IMR-90 (cell line): ENCODE measurements around the gene RHCE. TPM values are rescaled to one million over a fixed set of nuclear protein-coding genes. Genes with fewer than 3 reads are reported as not detected.

Experiments used
- ATAC-seq: fragments of 200-7000 bp; cut with Tn5 transposase; 2 replicates; pipeline ENCODE4 v1.9.1; 2020; ENCODE audit warnings: low read depth, mild to moderate bottlenecking, moderate library complexity
- BruUV-seq: library from RNA; stranded (reverse); fragments of 400-500 nt; replicated peaks from 2 replicates; lab custom pipeline; 2021; lab: Mats Ljungman, UMichigan
- CTCF ChIA-PET: fragments of 300-600 bp; formaldehyde crosslinking; extraction: SDS; loops from one replicate; lab custom pipeline; 2021; ENCODE audit warnings: antibody characterized with exemption; lab: Yijun Ruan, JAX
- POLR2A ChIA-PET: fragments of 300-600 bp; sonication (Branson Sonifier 250); formaldehyde crosslinking; loops from one replicate; lab custom pipeline; 2022; ENCODE audit warnings: antibody characterized with exemption; ENCODE audit not compliant: unreplicated experiment; lab: Charles Lee
- DNase-seq: peaks from one replicate; pipeline ENCODE4 v3.0.0; 2013
- H2AFZ ChIP-seq: replicated peaks from 2 replicates; pipeline ENCODE3; 2013; ENCODE audit warnings: low read length, mild to moderate bottlenecking; ENCODE audit not compliant: poor library complexity
- H2AK5ac ChIP-seq: 2 replicates; pipeline ENCODE4 v1.6.1; 2013; ENCODE audit warnings: low read depth, low read length, inconsistent platforms
- H2AK9ac ChIP-seq: replicated peaks from 2 replicates; pipeline ENCODE3; 2013; ENCODE audit warnings: mild to moderate bottlenecking, low read depth, low read length, moderate library complexity; ENCODE audit not compliant: poor library complexity
- H2BK120ac ChIP-seq: 2 replicates; pipeline ENCODE4 v1.6.1; 2013; ENCODE audit warnings: low read depth, low read length, inconsistent platforms
- H2BK15ac ChIP-seq: 3 replicates; pipeline ENCODE4 v1.6.1; 2013; ENCODE audit warnings: low read depth, low read length, inconsistent platforms
- H2BK20ac ChIP-seq: 2 replicates; pipeline ENCODE4 v1.6.1; 2013; ENCODE audit warnings: low read depth, mild to moderate bottlenecking, inconsistent platforms, low read length, moderate library complexity
- H2BK5ac ChIP-seq: 2 replicates; pipeline ENCODE4 v1.6.1; 2013; ENCODE audit warnings: mild to moderate bottlenecking, low read depth, low read length, inconsistent platforms; ENCODE audit not compliant: poor library complexity, severe bottlenecking
- H3K14ac ChIP-seq: replicated peaks from 2 replicates; pipeline ENCODE4 v1.6.1; 2013; ENCODE audit warnings: low read depth, low read length, inconsistent platforms
- H3K18ac ChIP-seq: 2 replicates; pipeline ENCODE4 v1.6.1; 2013; ENCODE audit warnings: low read depth, low read length, control low read depth
- H3K23ac ChIP-seq: 2 replicates; pipeline ENCODE4 v1.6.1; 2013; ENCODE audit warnings: low read depth, low read length, inconsistent platforms
- H3K27ac ChIP-seq: 2 replicates; pipeline ENCODE4 v1.5.1; 2013; ENCODE audit warnings: mild to moderate bottlenecking, control low read depth, low read length; ENCODE audit not compliant: insufficient read depth
- H3K27me3 ChIP-seq: 2 replicates; pipeline ENCODE4 v1.6.1; 2013; ENCODE audit warnings: low read length; ENCODE audit not compliant: control insufficient read depth, insufficient read depth
- H3K36me3 ChIP-seq: 2 replicates; pipeline ENCODE4 v1.6.1; 2013; ENCODE audit warnings: low read length, mixed read lengths; ENCODE audit not compliant: control insufficient read depth, insufficient read depth
- H3K4ac ChIP-seq: 2 replicates; pipeline ENCODE4 v1.6.1; 2013; ENCODE audit warnings: low read depth, low read length, inconsistent platforms
- H3K4me1 ChIP-seq: 2 replicates; pipeline ENCODE4 v1.6.1; 2013; ENCODE audit warnings: low read length, mixed read lengths; ENCODE audit not compliant: control insufficient read depth, insufficient read depth
- H3K4me2 ChIP-seq: 2 replicates; pipeline ENCODE4 v1.6.1; 2013; ENCODE audit warnings: low read depth, mild to moderate bottlenecking, control low read depth, low read length, moderate library complexity
- H3K4me3 ChIP-seq: 2 replicates; pipeline ENCODE4 v1.5.1; 2013; ENCODE audit warnings: low read depth, mild to moderate bottlenecking, control low read depth, low read length, moderate library complexity; ENCODE audit not compliant: insufficient read depth
- H3K56ac ChIP-seq: 2 replicates; pipeline ENCODE4 v1.6.1; 2013; ENCODE audit warnings: low read length, inconsistent platforms; ENCODE audit not compliant: insufficient read depth; ENCODE audit errors: extremely low read depth
- H3K79me1 ChIP-seq, 2 experiments: 2 replicates each; pipeline ENCODE4 v1.6.1; 2013; ENCODE audit warnings: low read length in 2 of 2, inconsistent platforms in 1 of 2, low read depth in 1 of 2
- H3K9ac ChIP-seq: 2 replicates; pipeline ENCODE4 v1.6.1; 2013; ENCODE audit warnings: low read depth, low read length, control low read depth
- H3K9me1 ChIP-seq: 2 replicates; pipeline ENCODE4 v1.6.1; 2013; ENCODE audit warnings: low read length, inconsistent platforms; ENCODE audit not compliant: insufficient read depth
- H3K9me3 ChIP-seq: 2 replicates; pipeline ENCODE4 v1.6.1; 2013; ENCODE audit warnings: low read length; ENCODE audit not compliant: control insufficient read depth, insufficient read depth
- H4K20me1 ChIP-seq: 2 replicates; pipeline ENCODE4 v1.6.1; 2013; ENCODE audit warnings: low read length, inconsistent platforms; ENCODE audit not compliant: insufficient read depth
- H4K5ac ChIP-seq: 2 replicates; pipeline ENCODE4 v1.6.1; 2013; ENCODE audit warnings: mild to moderate bottlenecking, low read depth, low read length, control low read depth
- H4K8ac ChIP-seq, 2 experiments: 2 replicates each; pipeline ENCODE4 v1.6.1; 2013; ENCODE audit warnings: low read depth in 2 of 2, low read length in 2 of 2, control low read depth in 1 of 2, inconsistent platforms in 1 of 2
- H4K91ac ChIP-seq: 2 replicates; pipeline ENCODE4 v1.6.1; 2013; ENCODE audit warnings: low read depth, low read length, inconsistent platforms; ENCODE audit not compliant: insufficient read depth
- BHLHE40 ChIP-seq: fragments of 150-350 bp; IDR thresholded peaks from 2 replicates; pipeline ENCODE4 v1.6.1; 2016; ENCODE audit warnings: mild to moderate bottlenecking, low read depth, low read length
- CHD1 ChIP-seq: IDR thresholded peaks from 2 replicates; pipeline ENCODE4 v1.6.1; 2012; ENCODE audit warnings: low read depth, low read length, improper control_type of control experiment
- FOS ChIP-seq: fragments of 150-350 bp; IDR thresholded peaks from 2 replicates; pipeline ENCODE4 v1.6.1; 2016; ENCODE audit warnings: low read depth, low read length
- MXI1 ChIP-seq: IDR thresholded peaks from 2 replicates; pipeline ENCODE4 v1.6.1; 2012; ENCODE audit warnings: low read depth, mild to moderate bottlenecking, low read length, moderate library complexity, borderline replicate concordance
- WGBS, 2 experiments: methylation state at CpG; one replicate each; pipeline versions ENCODE4 v1.1.5 to v1.1.7; 2013; ENCODE audit warnings: missing lambda C conversion rate in 2 of 2; ENCODE audit not compliant: insufficient read length in 1 of 2; ENCODE audit errors: extremely low coverage in 2 of 2; 5-methylcytosine and 5-hydroxymethylcytosine counted together
- dilution Hi-C: fragments of 300-500 bp; cut with HindIII; formaldehyde crosslinking; loops from one replicate; pipeline ENCODE4 v1.14.3; 2018; ENCODE audit warnings: low sequenced_read_pairs; ENCODE audit not compliant: unreplicated experiment
- in situ Hi-C: fragments of 300-500 bp; cut with MboI; formaldehyde crosslinking; loops from 3 replicates; pipeline ENCODE4 v1.14.3; 2019; ENCODE audit warnings: low sequenced_read_pairs, inconsistent platforms, mixed read lengths
- intact Hi-C: fragments of 100-400 bp; cut with micrococcal nuclease; formaldehyde crosslinking; loops from 2 replicates; pipeline ENCODE4 v1.10.0; 2022
- polyA plus RNA-seq, 3 experiments: library from polyadenylated mRNA; depleted of rRNA; stranded (reverse); fragments of >200 nt; gene quantifications; 2 replicates each; pipeline ENCODE4 v1.2.3, GENCODE V29; 2012; ENCODE audit warnings: low replicate concordance in 1 of 3
- total RNA-seq: library from RNA; depleted of rRNA; stranded (reverse); fragments of >200 nt; gene quantifications from 2 replicates; pipeline ENCODE4 v1.2.3, GENCODE V29; 2012
- TF ChIP-seq, protein P1 (sequence below): fragments of 150-350 bp; IDR thresholded peaks from 2 replicates; pipeline ENCODE4 v1.6.1; 2017; ENCODE audit warnings: mild to moderate bottlenecking, antibody characterized with exemption, low read length, low read depth

Gene RHCE
- total and polyA plus RNA-seq, 2 of the 4 experiments (the other 2 are of a cell fraction): 0.54 to 0.62 TPM

DNA sequence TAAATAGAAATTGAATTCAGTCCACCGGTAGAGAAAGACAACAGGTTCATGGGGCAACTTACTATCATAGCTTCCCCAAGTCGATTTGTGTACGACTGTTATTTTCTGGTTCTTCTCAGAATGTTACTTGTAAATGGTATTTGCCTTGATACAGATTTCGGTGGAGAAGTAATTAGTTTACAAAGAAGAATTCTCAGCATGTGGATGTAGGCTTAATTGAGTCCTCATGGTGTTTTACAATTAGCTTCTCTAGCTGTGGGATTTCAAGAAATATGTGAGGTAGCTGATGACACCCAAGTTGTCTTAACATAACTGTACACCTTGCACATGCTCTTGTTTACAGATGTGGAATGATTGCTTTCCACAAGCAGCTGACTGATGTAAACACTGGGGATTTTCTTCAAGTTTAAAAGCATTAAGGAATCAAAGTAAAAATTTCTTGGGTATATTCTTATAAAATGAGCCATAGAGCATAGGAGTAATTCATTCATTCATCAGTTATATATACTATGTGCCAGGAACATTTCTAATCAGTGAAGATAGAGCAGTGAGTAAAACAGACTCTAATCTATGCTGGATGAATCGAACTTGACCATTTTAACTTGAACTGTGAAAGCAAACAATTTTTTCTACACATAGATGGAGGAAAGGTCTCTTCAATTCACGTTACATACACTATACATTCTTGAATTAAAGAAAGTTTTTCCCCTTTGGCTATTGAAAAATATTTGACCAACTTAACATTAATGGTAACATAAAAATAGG, 11.5 kb upstream of the RHCE start:
- TF ChIP-seq, protein P1, sequence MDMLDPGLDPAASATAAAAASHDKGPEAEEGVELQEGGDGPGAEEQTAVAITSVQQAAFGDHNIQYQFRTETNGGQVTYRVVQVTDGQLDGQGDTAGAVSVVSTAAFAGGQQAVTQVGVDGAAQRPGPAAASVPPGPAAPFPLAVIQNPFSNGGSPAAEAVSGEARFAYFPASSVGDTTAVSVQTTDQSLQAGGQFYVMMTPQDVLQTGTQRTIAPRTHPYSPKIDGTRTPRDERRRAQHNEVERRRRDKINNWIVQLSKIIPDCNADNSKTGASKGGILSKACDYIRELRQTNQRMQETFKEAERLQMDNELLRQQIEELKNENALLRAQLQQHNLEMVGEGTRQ: no peak
- TF ChIP-seq FOS: no peak
- TF ChIP-seq CHD1: no peak
- TF ChIP-seq MXI1: 0 out of 2 replicates have a peak, but pooled peaks have one; percentile 30
- peak; percentile 82 for TF ChIP-seq BHLHE40
- Histone ChIP-seq H4K20me1 (peaks cover 30% of the 10 kb centered on the region; the same call in 1 of the 2 replicates), H3K4me2 (peak overlapping the region; percentile 99), H3K4me1 (peaks cover 11% of the 10 kb centered on the region), H3K79me1 (peaks cover 19 to 44% of the 10 kb centered on the region in 2 experiments), H2BK15ac (no peak overlapping the region), H2AFZ (no peak overlapping the region), H2BK5ac (no peak overlapping the region), H4K5ac (no peak overlapping the region), H3K23ac (peak overlapping the region; percentile 26; the same call in 1 of the 2 replicates), H3K36me3 (no peaks in the 10 kb centered on the region), H3K4me3 (peak overlapping the region; percentile 79), H4K8ac (no peak overlapping the region), H3K4ac (no peak overlapping the region), H3K9ac (peak overlapping the region; percentile 83; the same call in 1 of the 2 replicates), H3K27me3 (no peaks in the 10 kb centered on the region), H2AK9ac (no peak overlapping the region), H3K27ac (no peak overlapping the region), H2AK5ac (no peak overlapping the region), H2BK120ac (no peak overlapping the region), H3K9me3 (no peaks in the 10 kb centered on the region), H4K91ac (no peak overlapping the region), H2BK20ac (no peak overlapping the region), H3K56ac (no peak overlapping the region), H3K18ac (no peak overlapping the region), H3K9me1 (peaks cover 2% of the 10 kb centered on the region; the same call in 1 of the 2 replicates), H3K14ac (no peak overlapping the region)
- BruUV-seq: no TSS peak
- POLR2A ChIA-PET: interaction anchor here (0.7 kb wide), 2 partner anchors 18 to 185 kb away, joined by 4 to 9 read pairs; no protein-coding TSS in a partner anchor
- dilution Hi-C loops (no loop called here), intact Hi-C loops (loop anchor here (5.0 to 10.0 kb wide), 2 partner anchors 53 to 90 kb away; no protein-coding TSS in a partner anchor), in situ Hi-C loops (no loop called here)
- CTCF ChIA-PET: interaction anchor here (0.7 kb wide), 2 partner anchors 57 to 242 kb away, joined by 3 to 9 read pairs; no protein-coding TSS in a partner anchor
- DNase-seq (no peak), ATAC-seq (no peak)
- WGBS, 2 experiments: no CpG with 5 or more reads among the region's 6 CpGs
